GM11168 (cell line): ENCODE data around the gene AKT1S1.

Experiments used
- in situ Hi-C: fragments of 300-500 bp; cut with MboI; formaldehyde crosslinking; loops from one replicate; pipeline ENCODE4 v1.12.0; 2022; ENCODE audit warnings: low sequenced_read_pairs; ENCODE audit not compliant: unreplicated experiment

AKT1S1 gene

GRCh38 chr19:49887037-49887664 lies 10.0 kb upstream of the AKT1S1 start:
- in situ Hi-C loops = no loop called here

- in situ Hi-C loops = no loop called here
These were observed 7.6 kb upstream of the AKT1S1 start for GRCh38 chr19:49884760-49885159.

- in situ Hi-C loops = no loop called here
These were observed 7.0 kb upstream of the AKT1S1 start for GRCh38 chr19:49884109-49884508.

- in situ Hi-C loops = no loop called here
These were observed 5.9 kb upstream of the AKT1S1 start for GRCh38 chr19:49883094-49883493.

- in situ Hi-C loops = no loop called here
These were observed 5.5 kb upstream of the AKT1S1 start for GRCh38 chr19:49882643-49883042.

- in situ Hi-C loops = no loop called here
These were observed 4.7 kb upstream of the AKT1S1 start for GRCh38 chr19:49881672-49882394.

GRCh38 chr19:49881186-49881585 lies 4.0 kb upstream of the AKT1S1 start:
- in situ Hi-C loops = no loop called here

GRCh38 chr19:49880162-49880869 lies 3.2 kb upstream of the AKT1S1 start:
- in situ Hi-C loops = no loop called here

- in situ Hi-C loops = no loop called here
These were observed 2.2 kb upstream of the AKT1S1 start for GRCh38 chr19:49879243-49879963.

GRCh38 chr19:49878744-49879070 lies 1.6 kb upstream of the AKT1S1 start:
- in situ Hi-C loops = no loop called here

GRCh38 chr19:49877879-49878743 lies 956 bp upstream of the AKT1S1 start:
- in situ Hi-C loops = no loop called here

- in situ Hi-C loops = no loop called here
These were observed 634 bp downstream of the AKT1S1 start for GRCh38 chr19:49876422-49877019.

GRCh38 chr19:49875857-49876421 lies 1.2 kb downstream of the AKT1S1 start:
- in situ Hi-C loops = no loop called here

- in situ Hi-C loops = no loop called here
These were observed 2.0 kb downstream of the AKT1S1 start for GRCh38 chr19:49875177-49875576.

- in situ Hi-C loops = no loop called here
These were observed 2.5 kb downstream of the AKT1S1 start for GRCh38 chr19:49874503-49875157.

GRCh38 chr19:49873834-49874233 lies 3.3 kb downstream of the AKT1S1 start:
- in situ Hi-C loops = no loop called here

GRCh38 chr19:49873129-49873521 lies 4.0 kb downstream of the AKT1S1 start:
- in situ Hi-C loops = no loop called here

GRCh38 chr19:49872245-49873128 lies 4.7 kb downstream of the AKT1S1 start:
- in situ Hi-C loops = no loop called here
